GM19468 (cell line): ENCODE measurements around the gene PLXNA4.

Experiments used
- ATAC-seq: cut with Tn5 transposase; IDR thresholded peaks from one replicate; pipeline ENCODE4 v1.9.1; 2021; ENCODE audit warnings: mild to moderate bottlenecking, moderate library complexity, moderate number of reproducible peaks; ENCODE audit not compliant: unreplicated experiment; ENCODE audit errors: extremely low read depth

The PLXNA4 gene

GRCh38 chr7:132117636-132118035 lies 458.6 kb downstream of the PLXNA4 start:
- no peak for ATAC-seq

DNA sequence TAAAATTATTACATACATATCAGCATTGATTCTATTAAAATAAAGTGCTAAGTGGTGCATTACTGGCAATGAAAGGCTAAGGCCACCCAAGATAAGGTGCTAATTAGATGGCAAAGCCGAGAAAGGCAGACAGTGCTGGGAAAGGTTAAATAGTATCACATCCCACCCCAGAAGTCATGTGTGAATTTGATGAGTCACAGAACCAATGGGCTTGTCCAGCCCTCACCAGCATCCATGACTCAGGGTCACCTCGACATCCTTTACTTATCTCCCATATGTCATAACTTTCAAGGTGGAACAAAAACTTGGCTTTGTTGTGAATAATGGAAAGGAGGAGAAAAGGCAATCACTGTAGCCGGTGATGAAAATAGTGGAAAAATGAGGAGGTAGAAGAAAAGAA lies 459.1 kb downstream of the PLXNA4 start:
- ATAC-seq, result no peak

- ATAC-seq, result no peak
These were observed 459.9 kb downstream of the PLXNA4 start for GRCh38 chr7:132116369-132116768.

- ATAC-seq, result no peak
These were observed 460.5 kb downstream of the PLXNA4 start for GRCh38 chr7:132115758-132116157.

- no peak for ATAC-seq
These were observed 461.2 kb downstream of the PLXNA4 start for GRCh38 chr7:132115028-132115427.

GRCh38 chr7:132114411-132114810 lies 461.9 kb downstream of the PLXNA4 start:
- ATAC-seq, result no peak

DNA sequence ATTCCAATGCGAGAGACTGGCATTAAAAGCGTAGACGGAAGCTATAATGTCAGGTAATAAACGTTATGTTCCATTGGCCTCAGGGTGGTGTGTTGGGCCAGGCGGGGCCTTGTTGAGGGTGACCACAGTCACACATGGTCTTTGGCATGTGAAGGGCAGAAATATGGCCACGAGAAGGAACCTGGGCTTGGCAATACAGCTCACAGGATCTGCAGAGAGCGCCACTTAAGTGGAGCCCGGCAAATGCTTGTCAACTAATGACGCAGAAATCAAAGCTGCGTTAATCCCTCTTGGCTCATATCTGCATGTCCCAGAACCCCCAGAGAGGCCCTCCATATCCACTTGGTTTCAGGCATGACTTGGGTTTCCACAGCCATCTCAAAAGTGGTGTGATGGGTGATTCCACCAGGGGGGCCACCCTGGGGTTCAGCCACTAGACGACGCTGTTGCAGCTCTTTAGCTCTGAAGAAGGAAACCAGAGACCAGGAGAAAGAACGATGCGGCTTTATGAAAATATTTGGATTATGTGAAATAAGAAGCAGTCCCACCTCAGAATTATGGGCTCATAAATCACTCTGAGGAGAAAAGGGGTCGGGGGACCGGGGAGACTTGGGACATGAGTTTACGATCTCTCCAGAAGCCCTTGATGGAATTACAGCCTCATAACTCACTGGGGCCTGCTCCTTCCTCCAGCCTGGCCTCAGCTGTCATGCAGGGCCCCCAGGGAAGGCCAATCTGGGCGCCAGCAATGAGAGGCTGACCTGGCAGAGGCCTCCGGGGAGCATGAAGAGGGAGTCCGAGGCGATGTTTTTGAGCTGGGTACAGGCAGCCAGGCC lies 462.5 kb downstream of the PLXNA4 start:
- no peak for ATAC-seq

DNA sequence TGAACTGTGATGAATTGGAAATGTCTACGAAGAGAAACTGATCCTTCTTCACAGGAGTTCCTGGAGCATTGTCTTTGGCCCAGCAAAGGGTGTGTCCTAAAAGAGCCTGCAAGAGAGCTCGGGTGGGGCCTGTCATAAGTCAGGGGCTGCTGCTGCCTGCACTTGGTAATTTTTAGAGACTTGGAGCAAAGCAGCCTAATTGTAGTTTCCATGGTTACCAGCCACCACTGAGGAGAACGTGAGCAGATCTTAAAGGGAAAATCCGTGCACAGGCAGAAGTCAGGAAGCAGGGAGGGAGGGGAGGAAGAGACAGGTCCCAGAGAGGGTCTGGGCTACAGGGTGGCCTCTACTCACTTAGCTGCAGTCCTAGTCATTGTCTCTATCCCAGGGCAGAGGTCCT lies 463.6 kb downstream of the PLXNA4 start:
- no peak for ATAC-seq

DNA sequence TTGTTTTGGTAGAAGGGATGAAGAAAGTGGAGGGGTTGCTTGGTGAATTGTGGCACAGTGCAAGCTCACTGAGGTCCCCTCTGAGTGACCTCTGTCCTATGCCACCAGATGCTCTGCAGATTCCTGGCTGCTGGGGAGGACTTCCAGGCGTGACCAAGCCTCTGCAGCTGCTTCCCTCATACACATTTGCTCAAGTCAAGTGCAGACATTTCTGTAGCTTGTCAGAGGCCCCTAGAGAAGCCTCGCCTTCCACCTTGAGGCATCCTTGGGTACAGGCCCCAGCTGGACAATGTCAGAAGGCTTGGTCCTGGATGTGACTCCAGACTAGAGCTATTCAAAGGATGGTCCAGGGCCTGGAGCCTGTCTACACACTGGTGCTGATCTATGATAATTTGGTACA lies 464.2 kb downstream of the PLXNA4 start:
- no peak for ATAC-seq

GRCh38 chr7:132110692-132111091 lies 465.6 kb downstream of the PLXNA4 start:
- ATAC-seq, result no peak

- ATAC-seq, result no peak
These were observed 466.5 kb downstream of the PLXNA4 start for GRCh38 chr7:132109769-132110168.

DNA sequence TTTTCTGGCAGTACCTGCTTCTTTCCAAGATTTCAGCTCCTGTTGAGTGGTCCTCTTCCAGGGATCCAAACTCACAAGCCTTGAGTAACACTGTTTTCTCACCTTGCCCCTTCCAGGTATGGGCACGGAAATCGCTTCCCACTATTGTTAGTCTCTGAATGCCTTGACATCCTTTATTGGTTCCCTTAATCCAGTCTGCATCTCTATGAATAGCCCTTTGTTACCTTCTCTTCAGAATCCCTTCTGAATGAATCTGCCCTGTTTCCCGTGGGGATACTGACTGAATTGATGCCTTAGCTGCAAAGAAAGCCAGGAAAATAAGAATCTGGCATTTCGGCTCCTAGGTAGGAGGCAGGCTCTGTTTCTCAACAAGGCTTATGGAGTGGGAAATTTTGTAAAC lies 467.7 kb downstream of the PLXNA4 start:
- ATAC-seq, result no peak

GRCh38 chr7:132106491-132106890 lies 469.8 kb downstream of the PLXNA4 start:
- no peak for ATAC-seq

DNA sequence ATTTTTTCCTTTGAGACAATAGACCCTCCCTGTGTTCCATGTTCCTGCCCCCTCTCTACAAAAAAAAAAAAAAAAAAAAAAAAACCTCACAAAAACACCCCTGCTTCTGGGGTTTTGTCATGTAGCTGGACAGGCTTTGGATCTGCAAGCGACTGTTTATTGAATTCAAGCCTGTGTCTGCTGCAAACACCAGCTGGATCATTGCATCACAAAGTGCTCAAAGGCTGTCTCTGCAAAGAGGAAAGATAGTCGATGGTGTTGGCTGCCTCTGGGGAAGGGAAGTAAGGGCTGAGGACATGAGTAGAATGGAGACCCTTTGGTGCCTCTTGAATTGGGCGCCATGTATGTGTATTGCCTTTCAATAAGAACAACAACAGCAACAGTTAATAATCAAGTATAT lies 471.2 kb downstream of the PLXNA4 start:
- ATAC-seq, result no peak

- ATAC-seq, result no peak
These were observed 472.6 kb downstream of the PLXNA4 start for GRCh38 chr7:132103718-132104117.

- no peak for ATAC-seq
These were observed 473.3 kb downstream of the PLXNA4 start for GRCh38 chr7:132102942-132103341.

GRCh38 chr7:132102391-132102790 lies 473.9 kb downstream of the PLXNA4 start:
- ATAC-seq, result no peak

GRCh38 chr7:132100981-132101380 lies 475.3 kb downstream of the PLXNA4 start:
- ATAC-seq, result no peak

- ATAC-seq, result no peak
These were observed 475.8 kb downstream of the PLXNA4 start for GRCh38 chr7:132100483-132100882.

GRCh38 chr7:132099163-132099562 lies 477.1 kb downstream of the PLXNA4 start:
- ATAC-seq, result no peak

GRCh38 chr7:132098327-132098726 lies 477.9 kb downstream of the PLXNA4 start:
- ATAC-seq, result no peak

- no peak for ATAC-seq
These were observed 478.6 kb downstream of the PLXNA4 start for GRCh38 chr7:132097550-132098134.
